Measurements from ENCODE around the gene IL9.

IL9 gene

DNA sequence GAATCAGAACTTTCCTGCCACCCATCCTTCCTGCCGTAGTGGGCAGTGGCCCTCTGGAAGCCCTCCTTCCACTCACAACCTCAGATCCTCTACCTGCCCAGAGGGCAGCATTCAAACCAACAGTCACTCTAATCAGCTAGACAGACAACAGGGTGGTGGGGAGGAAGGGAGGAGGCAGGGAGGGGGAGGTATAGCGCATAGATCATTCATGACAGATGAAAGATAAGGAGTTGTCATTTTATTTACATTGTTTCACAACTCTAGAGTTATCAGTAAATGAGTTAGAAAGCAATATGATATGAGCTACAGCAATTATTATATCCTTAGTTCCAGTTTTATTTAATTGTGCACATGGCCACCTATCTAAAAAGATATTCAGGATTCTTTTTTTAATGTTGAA is 852 bp downstream of the IL9 start:
- Histone ChIP-seq H3K27ac (no peak overlapping the region), H3K9me3 (replicated peaks in 1 of 11) (no peaks in the 10 kb centered on the region), H3K9ac (no peak overlapping the region)

DNA sequence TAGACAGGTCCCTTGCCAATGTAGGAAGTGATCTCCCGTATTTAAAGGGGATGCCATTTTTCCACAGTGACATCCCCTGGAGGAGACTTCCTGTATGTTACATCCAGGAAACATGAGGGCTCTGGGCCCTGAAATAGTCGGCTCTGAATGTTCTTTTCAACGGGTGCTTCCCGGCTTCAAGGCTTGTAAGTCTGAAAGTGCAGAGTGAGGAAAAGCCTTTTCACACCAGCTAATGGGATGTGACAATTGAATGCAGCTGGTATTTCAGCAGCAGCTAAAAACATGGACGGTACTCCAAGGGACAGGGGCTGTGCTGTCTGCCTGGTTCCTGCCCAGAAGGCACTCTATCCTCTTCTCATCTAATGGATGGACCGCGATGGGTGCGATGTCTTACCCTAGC is 1.4 kb downstream of the IL9 start:
- Histone ChIP-seq H3K9ac (no peak overlapping the region), H3K4me3 (no peak overlapping the region), H3K4me2 (no peak overlapping the region), H3K4me1 (peaks cover 0 to 24% (median 21%) of the 10 kb centered on the region in 10 experiments; a peak in 16 of 20 replicates), H3K27ac (no peak overlapping the region), H3K9me3 (replicated peaks in 1 of 11) (no peaks in the 10 kb centered on the region), H3K27me3 (peaks cover 0 to 19% (median 0%) of the 10 kb centered on the region in 11 experiments; a peak in 2 of 22 replicates), H3K36me3 (no peaks in the 10 kb centered on the region), H4K20me1 (peaks cover 0 to 6% (median 0%) of the 10 kb centered on the region in 11 experiments; a peak in 3 of 22 replicates)
- TF ChIP-seq Cebpa-rat (IDR thresholded peaks at IDR 0.05): no peak

More for the DNA sequence above, 852 bp downstream of the IL9 start:
- peaks cover 0 to 22% (median 20%) of the 10 kb centered on the region in 10 experiments; a peak in 16 of 20 replicates for H3K4me1 ChIP-seq
- H3K27me3 ChIP-seq: peaks cover 0 to 19% (median 0%) of the 10 kb centered on the region in 11 experiments; a peak in 3 of 22 replicates
- H3K4me3 ChIP-seq: no peak overlapping the region
- H3K36me3 ChIP-seq: no peaks in the 10 kb centered on the region
- no peak overlapping the region for H3K4me2 ChIP-seq
- TF ChIP-seq Cebpa-rat (IDR thresholded peaks at IDR 0.05): no peak
- H4K20me1 ChIP-seq: peaks cover 0 to 5% (median 0%) of the 10 kb centered on the region in 11 experiments; a peak in 2 of 22 replicates

DNA sequence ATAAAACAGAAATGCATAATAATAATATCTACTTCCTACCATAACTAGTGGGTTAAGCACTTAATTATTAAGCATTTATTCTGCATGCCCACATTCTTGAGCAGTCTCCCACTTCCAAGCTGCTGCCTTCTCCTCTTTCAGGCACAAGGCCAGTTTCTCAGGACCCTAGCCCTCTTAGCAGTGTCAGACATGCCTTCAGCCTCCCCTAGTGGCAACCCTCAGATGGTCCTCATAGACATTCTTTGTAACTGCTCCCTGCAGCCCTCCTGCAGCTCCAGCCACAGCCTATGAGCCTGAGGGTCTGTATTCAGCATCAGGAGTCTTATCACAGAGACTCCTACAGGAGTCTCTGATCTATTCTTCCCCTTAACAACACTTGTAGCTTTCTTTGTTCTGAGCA is 3.9 kb downstream of the IL9 start:
- peaks cover 0 to 6% (median 0%) of the 10 kb centered on the region in 11 experiments; a peak in 4 of 22 replicates for H4K20me1 ChIP-seq
- no peaks in the 10 kb centered on the region for H3K9me3 ChIP-seq (replicated peaks in 1 of 11)
- no peak overlapping the region for H3K27ac ChIP-seq
- peaks cover 0 to 34% (median 22%) of the 10 kb centered on the region in 10 experiments; a peak in 16 of 20 replicates for H3K4me1 ChIP-seq
- H3K4me2 ChIP-seq: peak overlapping the region in 8 of 11 experiments; percentile 46 to 74 (median 68); a peak in 14 of 22 replicates
- TF ChIP-seq Cebpa-rat (IDR thresholded peaks at IDR 0.05): no peak
- H3K4me3 ChIP-seq: no peak overlapping the region
- no peaks in the 10 kb centered on the region for H3K36me3 ChIP-seq
- H3K27me3 ChIP-seq: peaks cover 0 to 24% (median 0%) of the 10 kb centered on the region in 11 experiments; a peak in 5 of 22 replicates
- no peak overlapping the region for H3K9ac ChIP-seq

DNA sequence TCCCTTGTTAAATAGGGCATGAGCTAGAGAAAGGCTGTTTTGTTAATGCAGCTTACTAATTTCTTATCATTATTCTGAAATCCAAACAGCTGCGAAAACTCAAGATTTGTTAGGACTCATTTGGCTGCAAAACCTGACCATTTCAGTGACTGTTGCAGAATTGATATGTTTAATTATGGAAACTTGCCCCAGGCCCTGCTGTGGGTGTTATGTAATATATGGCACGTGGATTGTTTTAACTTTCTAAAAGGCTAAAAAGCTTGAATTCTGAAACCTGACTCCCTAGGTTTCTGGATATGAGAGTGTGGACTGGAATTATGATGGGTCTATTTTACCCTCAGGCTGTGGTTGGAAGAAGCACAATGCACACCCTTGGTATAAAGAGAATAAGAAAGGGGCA is 4.4 kb downstream of the IL9 start:
- Histone ChIP-seq H3K9me3 (replicated peaks in 1 of 11) (no peaks in the 10 kb centered on the region), H3K4me2 (peak overlapping the region in 9 of 11 experiments; percentile 8 to 74 (median 67); a peak in 17 of 22 replicates), H3K27me3 (peaks cover 0 to 24% (median 0%) of the 10 kb centered on the region in 11 experiments; a peak in 5 of 22 replicates), H3K36me3 (no peaks in the 10 kb centered on the region), H3K4me3 (no peak overlapping the region), H4K20me1 (peaks cover 0 to 6% (median 0%) of the 10 kb centered on the region in 11 experiments; a peak in 4 of 22 replicates), H3K4me1 (peaks cover 0 to 34% (median 22%) of the 10 kb centered on the region in 10 experiments; a peak in 16 of 20 replicates), H3K9ac (no peak overlapping the region), H3K27ac (no peak overlapping the region)
- TF ChIP-seq Cebpa-rat (IDR thresholded peaks at IDR 0.05): no peak

DNA sequence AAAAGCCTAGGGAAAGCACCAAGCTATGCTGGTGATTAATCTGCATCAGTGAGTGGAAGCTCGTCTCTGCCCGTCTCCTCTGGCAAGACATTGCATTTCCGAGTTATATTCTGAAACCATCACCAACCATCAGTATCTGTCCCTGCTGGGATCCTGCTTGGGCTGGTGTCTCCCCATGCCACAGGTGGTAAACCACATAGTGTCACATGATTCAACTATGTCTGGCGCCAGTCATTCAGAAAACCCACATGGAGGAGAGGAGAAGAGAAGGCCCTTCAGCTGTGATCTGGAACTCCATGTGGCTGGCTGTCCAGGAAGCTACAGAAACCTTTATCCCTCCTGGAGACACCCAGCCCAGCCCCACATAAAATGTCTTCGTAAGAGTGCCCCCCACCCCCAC is 4.8 kb downstream of the IL9 start:
- Histone ChIP-seq H4K20me1 (peaks cover 0 to 6% (median 0%) of the 10 kb centered on the region in 11 experiments; a peak in 4 of 22 replicates), H3K9me3 (replicated peaks in 1 of 11) (no peaks in the 10 kb centered on the region), H3K4me1 (peaks cover 0 to 34% (median 22%) of the 10 kb centered on the region in 10 experiments; a peak in 16 of 20 replicates), H3K27me3 (peaks cover 0 to 24% (median 0%) of the 10 kb centered on the region in 11 experiments; a peak in 5 of 22 replicates), H3K4me3 (no peak overlapping the region), H3K36me3 (no peaks in the 10 kb centered on the region), H3K4me2 (peak overlapping the region in 9 of 11 experiments; percentile 8 to 74 (median 67); a peak in 17 of 22 replicates), H3K27ac (no peak overlapping the region), H3K9ac (no peak overlapping the region)
- no peak for TF ChIP-seq Cebpa-rat (IDR thresholded peaks at IDR 0.05)

DNA sequence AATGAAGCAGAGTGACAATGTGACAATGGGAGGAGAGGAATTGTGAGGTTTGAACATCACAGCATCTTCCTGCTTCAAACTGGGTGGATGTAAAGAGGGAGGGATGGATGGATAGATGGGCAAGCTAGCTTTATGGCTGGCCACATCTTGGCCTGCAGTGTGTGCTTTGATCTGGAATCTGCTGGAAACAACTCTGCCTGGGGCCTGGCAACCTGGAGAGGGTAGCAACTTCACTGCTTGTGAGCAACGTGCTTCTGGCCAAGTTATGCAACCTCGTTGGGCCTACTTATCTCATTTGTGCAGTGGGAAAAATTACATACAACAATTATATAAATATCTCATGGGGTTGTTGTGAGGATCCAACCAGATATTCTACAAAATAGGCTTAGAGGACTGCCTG is 5.3 kb downstream of the IL9 start:
- TF ChIP-seq Cebpa-rat (IDR thresholded peaks at IDR 0.05): no peak
- Histone ChIP-seq H3K9ac (0 out of 22 replicates have a peak overlapping the region, but pooled peaks of 1 of the 11 experiments have one; percentile 10), H3K27me3 (peaks cover 0 to 27% (median 0%) of the 10 kb centered on the region in 11 experiments; a peak in 5 of 22 replicates), H4K20me1 (peaks cover 0 to 6% (median 0%) of the 10 kb centered on the region in 11 experiments; a peak in 4 of 22 replicates), H3K4me1 (peaks cover 0 to 34% (median 22%) of the 10 kb centered on the region in 10 experiments; a peak in 16 of 20 replicates), H3K4me2 (peak overlapping the region in 8 of 11 experiments; percentile 46 to 74 (median 68); a peak in 15 of 22 replicates), H3K36me3 (no peaks in the 10 kb centered on the region), H3K4me3 (no peak overlapping the region), H3K9me3 (replicated peaks in 1 of 11) (no peaks in the 10 kb centered on the region), H3K27ac (no peak overlapping the region)

DNA sequence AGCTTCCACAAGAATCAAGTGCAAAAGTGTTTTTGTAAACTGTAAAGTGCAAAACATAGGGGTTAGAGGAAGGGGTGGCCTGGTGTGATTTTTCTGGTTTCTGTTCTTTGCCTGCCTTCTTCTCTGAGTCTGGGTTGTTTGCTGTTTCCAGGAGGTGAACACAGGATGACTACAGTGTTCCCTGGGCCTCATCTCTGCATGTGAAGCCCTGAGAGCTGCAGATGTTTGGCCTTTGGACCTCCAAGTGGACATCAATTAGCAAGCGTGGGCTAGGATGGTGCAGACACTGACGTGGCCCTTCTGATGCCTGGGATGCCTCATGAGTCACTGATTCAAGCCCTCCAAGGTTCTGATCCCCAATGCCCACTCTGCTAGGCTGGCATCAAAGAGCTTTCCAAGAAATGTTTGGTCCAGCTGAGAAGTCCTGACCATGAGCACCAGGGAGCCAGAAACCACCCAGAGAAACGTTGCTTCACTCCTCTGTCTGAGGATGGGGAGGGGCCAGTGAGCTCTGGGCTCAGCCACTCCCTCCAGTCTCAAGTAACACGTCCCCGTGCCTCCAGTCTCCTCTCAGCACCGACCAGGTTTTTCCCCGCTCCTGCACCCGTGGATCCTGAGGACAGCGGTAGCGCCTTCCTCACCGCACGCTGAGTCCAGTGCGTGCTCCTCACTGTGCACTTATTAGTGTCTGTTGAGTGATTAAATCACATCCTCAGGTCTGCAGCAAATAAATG is 7.6 kb downstream of the IL9 start:
- peaks cover 0 to 34% (median 22%) of the 10 kb centered on the region in 10 experiments; a peak in 16 of 20 replicates for H3K4me1 ChIP-seq
- H3K9ac ChIP-seq: no peak overlapping the region
- H3K27me3 ChIP-seq: peaks cover 0 to 49% (median 0%) of the 10 kb centered on the region in 11 experiments; a peak in 6 of 22 replicates
- no peaks in the 10 kb centered on the region for H3K9me3 ChIP-seq (replicated peaks in 1 of 11)
- no peak overlapping the region for H3K27ac ChIP-seq
- peak overlapping the region in 10 of 11 experiments; percentile 29 to 80 (median 41); a peak in 17 of 22 replicates for H3K4me2 ChIP-seq
- peaks cover 0 to 6% (median 0%) of the 10 kb centered on the region in 11 experiments; a peak in 4 of 22 replicates for H4K20me1 ChIP-seq
- H3K36me3 ChIP-seq: no peaks in the 10 kb centered on the region
- no peak for TF ChIP-seq Cebpa-rat (IDR thresholded peaks at IDR 0.05)
- H3K4me3 ChIP-seq: no peak overlapping the region

DNA sequence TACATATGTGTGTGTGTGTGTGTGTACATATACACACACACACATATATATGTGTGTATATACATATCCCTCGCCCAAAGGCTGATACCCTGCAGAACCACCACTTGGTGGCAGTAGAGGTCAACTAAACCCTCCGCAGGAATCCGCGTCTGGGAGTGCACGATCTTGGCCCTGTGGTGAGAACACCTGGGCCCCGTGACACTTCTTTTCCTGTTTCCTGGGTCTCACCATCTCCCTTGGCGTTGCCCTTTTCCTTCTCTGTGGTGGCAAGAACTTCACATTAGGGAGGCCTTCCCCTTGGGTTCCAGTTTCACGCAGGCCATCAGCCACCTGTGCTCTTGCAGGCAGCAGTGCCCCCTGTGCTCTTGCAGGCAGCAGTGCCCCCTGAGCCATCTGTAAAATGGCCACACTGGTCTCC is 8.2 kb downstream of the IL9 start:
- Histone ChIP-seq H4K20me1 (peaks cover 0 to 6% (median 0%) of the 10 kb centered on the region in 11 experiments; a peak in 5 of 22 replicates), H3K27me3 (peaks cover 0 to 54% (median 0%) of the 10 kb centered on the region in 11 experiments; a peak in 6 of 22 replicates), H3K9ac (no peak overlapping the region), H3K4me1 (peaks cover 0 to 34% (median 22%) of the 10 kb centered on the region in 10 experiments; a peak in 16 of 20 replicates), H3K27ac (no peak overlapping the region), H3K9me3 (replicated peaks in 1 of 11) (no peaks in the 10 kb centered on the region), H3K36me3 (no peaks in the 10 kb centered on the region), H3K4me2 (peak overlapping the region in 10 of 11 experiments; percentile 29 to 80 (median 41); a peak in 18 of 22 replicates), H3K4me3 (no peak overlapping the region)
- no peak for TF ChIP-seq Cebpa-rat (IDR thresholded peaks at IDR 0.05)

DNA sequence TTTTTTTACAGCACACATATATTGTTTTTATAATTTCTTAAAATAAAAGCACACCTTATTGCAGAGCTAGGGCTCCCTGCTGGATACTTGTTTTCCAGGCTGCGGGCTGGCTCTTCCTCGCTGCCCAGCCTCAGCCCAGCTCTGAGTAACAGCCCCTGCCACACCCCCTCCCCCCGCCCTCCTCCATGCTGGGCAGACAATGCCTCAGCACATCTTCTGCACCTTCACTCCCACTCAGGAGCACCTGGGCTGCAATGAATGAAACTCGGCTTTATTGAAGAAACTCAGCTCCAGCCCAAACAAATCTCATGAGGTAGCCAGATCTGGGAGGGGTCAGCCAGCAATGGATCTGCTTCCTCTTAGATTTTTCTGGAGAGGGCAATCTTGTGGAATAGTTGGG is 9.5 kb downstream of the IL9 start:
- Histone ChIP-seq H3K9me3 (replicated peaks in 1 of 11) (no peaks in the 10 kb centered on the region), H3K4me2 (no peak overlapping the region), H3K9ac (no peak overlapping the region), H3K27me3 (peaks cover 0 to 59% (median 0%) of the 10 kb centered on the region in 11 experiments; a peak in 6 of 22 replicates), H3K4me1 (peaks cover 0 to 25% (median 15%) of the 10 kb centered on the region in 10 experiments; a peak in 16 of 20 replicates), H3K27ac (no peak overlapping the region), H4K20me1 (peaks cover 0 to 7% (median 0%) of the 10 kb centered on the region in 11 experiments; a peak in 5 of 22 replicates), H3K4me3 (no peak overlapping the region), H3K36me3 (no peaks in the 10 kb centered on the region)
- no peak for TF ChIP-seq Cebpa-rat (IDR thresholded peaks at IDR 0.05)

Data from BLaER1 treated with 17β-estradiol and CSF1 and Interleukin-3, amounts not matched to agents 10 nM and 100 nM (cell line).